NCI-H1417 treated with DMSO at 0.1 percent for 48 hours (cell line): ENCODE measurements around the gene PTPRT.

ENCODE experiments used
- DNase-seq: peaks from one replicate; lab custom pipeline; 2025; lab: John Stamatoyannopoulos, UW

PTPRT gene

DNA sequence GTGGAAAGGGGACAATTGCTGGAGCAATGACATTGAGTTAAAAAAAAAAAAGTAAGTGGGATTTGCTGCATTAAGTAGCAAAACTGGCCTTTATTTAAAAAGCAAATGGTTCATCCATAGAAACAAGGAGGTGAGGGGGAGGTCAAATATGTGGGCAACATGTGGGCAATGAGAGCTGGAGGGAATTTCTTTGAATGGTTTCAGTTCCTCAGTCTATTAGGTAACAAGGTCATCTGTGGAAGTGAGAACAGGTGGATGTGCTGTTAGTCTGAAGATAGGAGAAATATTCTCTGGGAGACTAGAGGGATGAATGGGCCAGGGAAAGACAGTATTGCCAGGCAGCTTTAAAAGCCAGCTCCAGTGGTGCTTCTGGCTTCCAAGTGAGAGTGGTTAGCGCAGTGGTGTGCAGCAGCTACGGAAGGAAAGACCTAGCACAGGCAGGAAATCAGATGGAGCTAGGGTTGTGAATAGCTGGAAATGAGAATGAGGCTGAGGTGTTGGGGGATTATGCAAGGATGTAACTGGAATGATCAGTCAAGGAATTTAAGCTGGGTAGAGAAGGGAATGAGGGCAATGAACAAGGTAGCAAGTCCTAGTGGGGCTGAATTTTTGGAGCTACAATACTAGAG is 727.6 kb downstream of the PTPRT start:
- no peak for DNase-seq

DNA sequence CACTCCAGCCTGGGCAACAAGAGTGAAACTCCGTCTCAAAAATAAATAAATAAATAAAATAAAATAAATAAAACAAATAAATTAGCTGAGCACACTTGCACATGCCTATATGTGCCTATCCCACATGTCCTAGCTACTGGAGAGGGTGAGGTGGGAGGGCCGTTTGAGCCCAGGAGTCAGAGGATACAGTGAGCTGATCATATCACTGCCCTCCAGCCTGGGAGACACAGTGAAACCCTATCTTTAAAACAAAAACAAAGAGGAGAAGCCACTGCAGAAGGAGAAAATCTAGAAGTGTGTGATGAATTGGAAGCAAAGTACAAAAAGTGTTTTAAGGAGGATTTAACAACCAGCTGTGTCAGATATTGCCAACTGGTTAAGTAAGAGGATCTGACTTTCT is 728.4 kb downstream of the PTPRT start:
- no peak for DNase-seq

DNA sequence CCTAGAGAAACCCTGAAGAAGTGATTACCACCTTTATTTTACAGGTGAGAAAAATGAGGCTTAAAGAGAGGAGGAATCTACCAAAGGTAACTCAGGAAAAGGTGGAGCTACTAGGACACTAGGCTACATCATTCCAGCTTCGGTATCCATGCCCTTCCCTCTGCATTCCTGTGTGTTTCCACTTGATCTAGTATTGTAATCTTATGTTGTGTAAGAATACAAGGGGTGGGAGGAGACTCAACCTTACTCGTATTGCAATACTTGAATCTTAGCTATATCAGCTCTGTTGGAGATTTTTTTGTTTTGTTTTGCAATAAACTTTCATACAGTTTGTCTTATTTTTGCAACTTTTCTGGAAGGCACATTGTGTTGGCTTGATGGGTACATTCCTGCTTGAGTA is 742.4 kb downstream of the PTPRT start:
- DNase-seq, result no peak

DNA sequence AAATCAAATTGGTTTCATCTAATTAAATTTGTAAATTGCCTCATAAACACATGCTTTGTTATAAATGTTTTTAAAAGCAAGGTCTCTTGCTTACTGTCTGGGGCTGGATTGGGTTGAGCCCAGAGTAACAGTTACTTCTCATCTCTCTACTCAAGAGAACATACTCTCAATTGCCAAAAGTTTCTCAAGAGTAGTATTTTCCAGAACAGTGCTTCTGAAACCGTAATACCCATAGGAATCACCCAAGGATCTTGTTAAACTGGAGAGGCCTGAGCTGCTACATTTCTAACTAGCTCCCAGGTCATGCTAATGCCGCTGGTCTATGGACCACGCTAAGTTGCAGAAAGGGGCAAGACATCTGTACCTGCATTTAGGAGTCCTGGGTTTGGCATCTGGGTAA is 744.9 kb downstream of the PTPRT start:
- no peak for DNase-seq

DNA sequence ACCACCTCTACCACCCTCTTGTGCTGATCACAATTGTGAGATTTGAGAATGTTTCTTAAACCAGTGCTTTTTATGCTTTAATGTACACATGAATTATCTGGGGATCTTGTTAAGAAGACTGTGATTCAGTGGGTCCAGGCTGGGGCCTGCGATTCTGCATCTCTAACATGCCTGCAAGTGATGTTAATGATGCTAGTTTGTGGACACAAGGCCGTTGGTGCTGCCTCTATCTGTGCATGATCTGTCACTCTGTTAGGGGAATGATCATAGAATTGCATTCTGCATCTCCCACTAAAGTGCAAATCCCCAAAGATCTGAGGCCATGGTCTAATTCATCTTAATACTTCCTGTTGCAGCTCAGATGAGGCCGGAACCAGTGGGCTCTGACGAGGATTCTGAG is 746.5 kb downstream of the PTPRT start:
- DNase-seq, result no peak

DNA sequence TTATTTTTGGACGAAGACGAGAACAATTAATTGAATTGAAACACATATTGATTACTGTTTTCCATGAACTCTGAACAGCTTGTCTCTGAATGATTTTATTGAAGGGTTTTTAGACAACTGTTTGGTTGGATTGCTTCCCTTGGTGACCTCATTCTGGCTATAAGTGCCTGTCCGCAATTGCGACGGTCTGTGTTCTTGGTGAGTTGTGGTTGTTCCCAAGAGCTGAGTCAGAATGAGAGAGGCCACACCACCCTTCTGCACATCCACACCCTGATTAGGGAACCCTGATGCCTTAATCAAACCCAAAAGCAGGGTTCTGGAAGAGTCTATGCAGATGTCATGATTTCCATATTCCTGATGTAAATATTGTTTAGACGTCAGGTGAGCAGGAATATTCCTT is 747.0 kb downstream of the PTPRT start:
- no peak for DNase-seq

DNA sequence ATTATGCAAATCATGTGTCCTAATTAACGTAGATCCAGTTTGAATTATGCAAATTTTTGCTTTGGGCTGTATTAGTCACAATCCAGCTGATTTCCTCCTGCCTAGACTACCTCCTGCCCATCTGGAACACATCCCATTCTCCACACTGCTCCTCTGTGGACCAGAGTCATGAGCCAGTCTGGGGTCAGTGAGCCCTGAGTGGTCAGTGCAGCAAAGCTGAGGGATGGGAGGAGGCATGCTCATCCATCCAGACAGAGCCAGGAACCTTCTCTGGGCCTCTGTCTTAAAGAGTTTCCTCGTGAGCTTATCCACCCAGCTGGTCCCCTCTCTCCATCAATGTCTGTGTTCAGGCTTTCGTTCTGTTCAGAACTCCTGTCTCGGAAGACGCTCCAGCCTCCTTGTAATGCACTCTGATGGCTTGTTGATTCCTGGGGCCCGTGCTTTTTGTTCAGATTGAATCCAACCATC is 747.8 kb downstream of the PTPRT start:
- DNase-seq, result no peak

DNA sequence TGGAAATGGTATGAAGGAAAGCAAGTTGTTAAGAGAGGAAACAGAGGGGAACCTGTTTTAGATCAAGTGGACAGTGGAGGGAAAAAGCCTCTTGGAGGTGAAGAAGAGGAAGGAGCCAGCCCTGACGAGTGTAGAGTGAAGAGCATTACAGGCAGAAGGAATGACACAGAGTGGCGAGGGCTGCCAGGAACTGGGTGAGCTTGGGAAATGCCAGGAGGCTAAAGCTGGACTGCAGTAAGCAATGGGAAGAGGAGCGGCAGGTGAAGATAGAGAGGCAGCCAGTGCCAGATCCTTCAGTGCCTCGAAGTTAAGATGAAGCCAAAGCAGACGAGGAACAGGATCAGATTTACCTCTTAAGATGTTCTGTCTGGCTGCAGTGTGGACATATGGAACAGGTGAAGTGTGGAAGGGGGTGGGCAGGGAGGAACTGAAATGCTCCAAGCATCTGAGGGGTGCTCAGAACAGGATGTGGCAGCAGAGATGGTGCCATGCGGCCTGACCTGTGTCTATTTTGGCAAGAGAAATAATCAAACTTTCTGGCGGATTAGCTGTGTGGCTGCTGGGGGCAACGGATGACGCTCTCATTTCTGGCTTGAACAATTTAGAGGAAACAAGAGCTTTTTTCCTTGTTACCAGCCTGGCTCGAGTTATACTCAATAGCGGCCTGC is 748.4 kb downstream of the PTPRT start:
- no peak for DNase-seq

DNA sequence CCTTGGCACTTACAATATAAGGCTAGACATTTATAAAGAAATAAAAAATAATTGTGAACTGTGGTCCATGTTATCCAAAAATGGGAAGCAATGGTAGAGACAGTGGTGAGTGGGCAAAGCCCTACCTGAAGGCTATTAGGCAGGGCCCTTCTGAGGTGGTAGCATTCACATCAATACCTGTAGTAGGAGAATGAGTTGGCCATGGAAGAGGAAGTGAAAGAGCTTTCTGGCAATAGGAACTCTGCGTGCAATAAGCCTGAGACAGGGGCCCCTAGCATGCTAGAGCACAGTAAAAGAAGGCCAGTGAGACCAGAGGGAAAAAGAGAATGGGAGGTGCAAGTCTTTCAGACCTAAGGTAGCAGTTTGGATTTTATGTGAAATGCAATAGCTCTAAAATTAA is 754.5 kb downstream of the PTPRT start:
- no peak for DNase-seq

DNA sequence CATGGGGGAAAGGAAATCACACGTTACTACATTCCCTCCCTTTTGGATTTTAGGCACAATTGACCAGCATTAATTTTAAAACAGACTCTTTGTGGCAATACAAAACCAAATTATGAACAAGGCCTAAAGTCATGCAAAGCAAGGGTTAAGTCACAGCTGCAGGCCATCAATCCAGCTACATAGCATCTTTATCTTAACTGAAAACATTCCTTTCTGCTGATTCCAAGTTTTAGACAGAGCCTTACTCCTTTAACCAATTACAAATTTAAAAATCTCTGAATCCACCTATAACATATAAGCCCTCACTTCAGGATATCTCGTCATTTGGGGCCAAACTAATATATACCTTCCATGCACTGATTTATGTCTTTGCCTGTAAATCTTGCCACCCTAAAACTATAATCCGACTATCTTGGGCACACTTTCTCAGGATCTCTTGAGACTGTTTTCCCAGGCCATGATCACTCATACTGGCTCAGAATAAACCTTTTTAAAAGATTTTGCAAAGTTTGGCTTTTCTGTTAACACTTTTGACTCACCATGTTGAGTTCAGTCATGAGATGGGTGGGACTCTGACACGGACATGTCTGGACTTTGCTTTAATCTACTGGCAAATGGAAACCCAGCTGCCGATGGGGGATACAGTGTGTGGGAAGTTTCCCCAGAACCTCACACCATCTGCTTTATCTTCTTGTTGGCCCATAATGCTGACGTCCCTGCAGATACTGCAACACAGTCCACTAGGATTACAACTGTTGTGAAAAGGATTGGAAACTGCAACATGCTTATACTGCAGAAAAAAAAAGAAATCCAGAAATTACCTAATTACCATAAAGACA is 757.0 kb downstream of the PTPRT start:
- no peak for DNase-seq

DNA sequence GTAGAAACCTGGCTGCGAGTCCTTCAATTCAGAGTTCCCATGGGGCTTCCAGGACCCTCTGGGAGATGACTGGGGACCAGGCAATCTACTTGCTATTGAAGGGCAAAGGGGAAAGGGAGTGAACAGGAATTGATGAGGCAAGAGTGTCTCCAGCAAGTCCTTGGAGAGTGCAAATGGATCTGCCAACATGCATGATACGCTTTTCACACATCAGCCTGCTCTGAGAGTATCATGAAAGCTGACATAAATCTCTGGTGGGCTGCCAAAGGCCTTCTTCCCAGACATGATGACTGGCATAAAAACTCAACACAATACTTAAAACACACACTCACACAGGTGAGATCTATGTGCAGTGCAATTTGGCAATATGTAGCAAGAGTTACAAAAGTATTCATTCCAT is 759.1 kb downstream of the PTPRT start:
- DNase-seq, result no peak

DNA sequence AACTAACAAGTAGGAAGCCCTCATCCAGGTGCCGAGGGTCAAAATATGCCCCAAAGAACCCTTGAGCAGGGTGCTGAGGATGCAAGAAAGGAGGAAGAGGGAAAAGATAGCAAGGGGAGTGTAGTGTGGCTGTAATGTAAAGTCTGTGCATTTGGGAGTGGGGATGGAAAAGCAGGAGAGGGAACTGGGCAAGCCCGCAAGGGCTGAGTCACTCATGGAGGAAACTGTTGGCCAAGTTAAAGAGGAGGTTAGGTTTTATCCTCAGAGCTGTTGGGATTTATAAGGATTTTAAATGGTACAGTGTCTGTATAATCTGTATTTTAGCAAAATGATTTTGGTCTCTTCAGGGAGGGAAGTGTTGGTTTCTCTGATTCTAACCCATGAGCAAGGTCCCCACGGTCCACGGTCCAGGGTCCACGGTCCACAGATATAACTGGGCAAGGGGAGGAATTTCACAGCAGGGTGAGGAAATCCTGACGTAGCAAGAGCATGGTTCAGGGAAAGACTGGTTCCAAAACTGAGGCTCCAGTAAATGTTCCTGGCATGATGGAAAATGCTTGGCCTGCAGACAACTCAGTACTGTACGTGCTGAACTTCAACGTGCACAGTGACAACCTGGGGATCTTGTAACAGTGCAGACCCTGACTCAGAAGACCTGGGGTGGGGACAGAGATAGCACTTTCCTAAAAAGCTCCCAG is 759.8 kb downstream of the PTPRT start:
- DNase-seq, result no peak

DNA sequence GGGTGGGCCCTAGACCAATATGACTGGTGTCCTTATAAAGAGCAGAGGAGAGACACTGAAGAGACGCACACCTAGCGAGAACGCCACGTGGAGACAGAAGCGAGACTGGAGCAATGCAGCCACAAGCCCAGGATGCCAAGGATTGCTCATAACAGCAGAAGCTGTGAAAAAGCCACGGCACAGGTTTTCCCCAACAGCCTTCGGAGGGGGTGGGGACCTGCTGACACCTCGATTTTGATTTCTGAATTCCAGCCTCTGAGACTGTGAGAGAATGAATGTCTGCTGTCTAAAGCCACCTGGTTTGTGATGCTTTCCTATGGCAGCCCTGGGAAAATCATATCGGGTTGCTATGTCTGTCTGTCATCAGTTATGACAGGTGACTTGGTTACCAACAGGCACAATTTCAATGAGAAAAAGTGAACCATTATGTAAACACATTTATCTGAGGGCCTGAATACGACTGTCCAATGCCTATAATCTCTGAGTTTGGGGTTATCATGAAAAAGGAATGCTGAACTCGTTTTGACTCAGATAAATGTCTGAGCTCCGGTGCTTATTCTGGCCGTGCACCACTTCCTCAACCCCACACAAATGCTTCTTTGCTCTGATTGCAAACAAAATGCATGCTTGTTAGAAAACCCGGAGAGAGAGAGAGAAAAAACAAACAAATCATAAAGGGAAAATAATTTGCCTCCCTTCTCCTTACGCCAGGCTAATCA is 769.7 kb downstream of the PTPRT start:
- DNase-seq, result no peak

DNA sequence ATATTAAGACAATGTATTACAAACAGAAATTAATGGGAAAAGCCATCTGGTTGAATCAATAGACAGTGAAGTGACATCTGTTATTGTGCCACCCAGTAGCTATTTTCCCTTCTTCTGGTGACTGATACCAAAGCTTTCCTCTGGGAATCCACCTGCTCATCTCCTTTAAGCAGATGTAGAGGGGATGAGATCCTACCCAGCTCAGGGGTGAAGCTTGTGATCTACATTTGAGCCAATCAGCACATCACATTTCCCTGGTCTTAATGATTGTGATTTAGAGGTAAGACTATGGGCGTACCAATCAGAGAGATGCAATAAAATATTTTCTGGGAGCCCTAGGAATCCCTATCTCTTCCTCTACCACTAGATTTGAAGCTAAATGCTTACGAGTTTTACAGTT is 782.9 kb downstream of the PTPRT start:
- no peak for DNase-seq

DNA sequence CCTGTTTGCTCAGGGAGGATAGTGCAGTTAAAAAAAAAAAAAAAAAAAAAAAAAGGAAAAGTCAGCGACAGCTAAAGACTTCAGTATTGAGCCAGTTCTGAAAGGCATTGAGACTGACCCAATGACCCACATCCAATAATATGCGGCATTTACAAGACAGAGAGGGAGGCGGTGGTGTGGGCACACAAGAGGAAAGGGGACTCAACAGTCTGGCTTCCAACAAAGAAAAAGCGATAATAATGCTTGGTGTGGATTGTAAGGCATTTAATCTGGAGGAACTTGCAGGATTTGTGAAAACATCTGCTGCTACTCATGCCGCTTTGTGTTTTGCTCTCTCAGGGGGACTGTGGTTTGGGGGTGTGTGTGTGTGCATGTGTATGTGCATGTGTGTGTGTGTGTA is 787.3 kb downstream of the PTPRT start:
- DNase-seq, result no peak

DNA sequence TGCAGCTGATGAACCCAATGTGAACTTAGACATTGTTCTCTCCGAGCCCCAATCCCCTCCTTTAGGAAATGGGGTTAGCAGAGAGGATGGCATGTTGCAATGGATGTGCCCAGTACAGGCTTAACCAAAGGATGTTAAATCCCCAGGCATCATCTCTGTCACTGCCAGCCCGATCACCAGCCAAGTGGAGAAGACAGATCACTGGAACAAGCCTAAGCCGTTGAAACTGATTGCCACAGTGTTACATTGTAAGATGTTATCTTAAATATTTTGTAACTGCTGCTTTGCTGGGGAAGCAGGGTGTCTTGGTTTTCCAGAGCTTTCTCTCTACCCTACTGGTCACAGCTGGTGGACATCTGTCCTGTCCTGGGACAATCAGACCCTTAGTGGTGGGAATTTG is 788.1 kb downstream of the PTPRT start:
- no peak for DNase-seq

DNA sequence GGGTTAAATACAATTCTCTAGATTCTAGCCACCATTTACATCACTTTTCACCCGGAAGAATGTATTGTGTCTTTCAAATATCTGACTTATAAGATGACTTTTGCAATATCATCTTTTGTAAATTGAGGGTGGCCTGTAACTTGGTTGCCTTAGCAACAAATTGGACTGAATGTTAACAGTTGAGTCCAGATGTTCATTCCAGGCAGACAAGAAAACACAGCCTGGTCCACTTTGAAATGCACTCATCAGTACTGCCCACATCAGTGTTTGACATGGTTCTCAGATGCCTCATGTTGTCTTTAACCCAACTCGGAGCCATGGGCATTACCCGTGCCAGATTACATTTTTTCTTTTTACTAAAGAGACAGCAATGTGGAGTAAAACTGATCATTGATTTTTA is 789.9 kb downstream of the PTPRT start:
- DNase-seq, result no peak

DNA sequence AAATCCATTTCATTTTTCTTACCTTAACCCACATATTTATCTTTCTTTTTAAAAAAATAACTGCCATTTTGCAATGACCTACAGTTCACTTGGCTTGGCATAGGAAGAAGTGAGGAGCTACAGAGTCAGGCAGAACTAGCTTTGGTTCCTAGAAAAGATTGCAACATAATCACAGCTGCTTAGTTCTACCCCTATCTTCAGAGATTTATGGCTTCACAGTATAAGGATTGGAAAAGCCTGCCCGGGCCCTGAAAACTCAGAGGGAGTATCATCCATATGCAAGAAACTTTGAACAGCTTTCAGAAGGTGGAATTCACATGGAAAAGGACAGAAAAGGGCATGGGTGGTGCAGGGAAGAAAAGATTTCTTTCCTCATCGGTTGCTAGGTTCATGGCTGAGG is 797.3 kb downstream of the PTPRT start:
- DNase-seq, result no peak

DNA sequence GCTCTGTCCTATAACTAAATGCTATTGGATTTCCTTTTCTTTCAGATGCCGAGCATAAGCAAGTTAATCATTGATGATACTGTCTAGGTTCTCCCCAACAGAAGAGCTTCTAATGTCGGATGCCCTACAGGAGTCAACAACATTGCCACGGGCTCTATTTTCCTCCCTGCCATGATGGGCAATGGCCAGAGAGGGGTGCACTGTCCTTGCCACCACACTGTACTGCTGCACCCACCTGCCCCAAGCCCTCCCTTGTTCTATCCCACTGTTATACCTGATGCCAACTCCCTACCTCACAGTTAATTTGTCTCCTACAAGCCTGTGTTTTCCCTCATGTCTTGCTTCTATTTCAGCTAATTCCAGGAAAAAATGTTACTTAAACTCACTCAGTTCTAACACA is 797.9 kb downstream of the PTPRT start:
- no peak for DNase-seq

DNA sequence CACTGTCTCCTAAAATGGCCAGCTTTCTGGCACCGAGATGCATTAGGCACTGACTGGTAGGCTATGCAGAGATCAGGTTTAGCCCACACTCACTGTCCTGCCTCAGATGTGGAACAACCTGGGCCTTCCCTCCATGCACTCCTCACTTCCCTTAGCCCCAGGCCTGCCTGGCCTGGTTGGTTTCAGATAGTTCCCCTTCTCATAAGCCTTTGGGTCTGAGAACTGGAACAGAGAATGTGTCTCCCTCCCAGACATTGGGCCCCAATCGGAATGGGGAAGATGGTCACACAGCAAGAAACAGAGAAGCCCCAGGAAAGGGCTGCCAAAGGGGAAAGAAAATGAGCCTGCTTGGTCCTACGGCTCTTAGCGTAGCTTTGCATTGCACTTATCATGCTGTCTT is 809.4 kb downstream of the PTPRT start:
- DNase-seq, result no peak

DNA sequence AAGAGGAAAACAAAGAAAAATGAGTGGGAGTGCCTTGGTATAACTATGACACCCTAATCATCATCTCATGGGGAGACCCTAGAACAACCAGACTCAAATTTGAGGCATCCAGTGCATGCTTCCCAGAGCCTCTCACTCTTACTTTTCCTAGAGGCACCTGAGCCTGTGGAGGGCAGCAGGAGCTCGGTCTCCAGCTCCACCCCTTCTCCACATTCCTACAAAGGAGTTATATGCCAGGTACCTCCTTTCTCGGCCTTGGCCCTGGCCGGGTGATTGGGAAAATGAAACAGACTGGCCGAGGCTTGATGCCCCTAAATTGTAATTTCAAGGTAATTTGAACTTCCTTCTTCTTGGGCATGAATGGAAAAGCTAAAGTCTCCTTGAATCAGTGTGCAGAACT is 810.3 kb downstream of the PTPRT start:
- DNase-seq, result no peak

DNA sequence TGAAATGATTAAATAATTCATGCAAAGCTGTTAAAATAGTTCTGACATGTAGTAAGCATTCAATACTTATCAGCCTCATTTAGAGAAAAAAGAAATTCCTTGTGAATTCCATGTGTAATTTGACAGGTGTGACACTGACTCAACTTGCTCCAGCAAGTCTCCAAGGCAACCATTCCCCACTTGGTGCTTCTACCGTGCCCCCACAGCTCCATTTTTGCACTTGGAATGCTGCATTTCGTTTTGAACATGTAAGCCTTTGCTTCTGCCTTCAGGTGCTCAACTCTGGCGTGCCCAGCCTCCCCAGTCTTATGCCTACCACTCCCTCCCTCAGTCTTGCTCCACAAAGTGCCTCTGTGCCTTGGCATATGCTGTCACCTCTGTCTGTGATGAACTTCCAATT is 810.9 kb downstream of the PTPRT start:
- DNase-seq, result no peak
